DMS 273 (cell line): ENCODE measurements around the gene FBXL7.

Experiments
- DNase-seq: peaks from one replicate; lab custom pipeline; 2025; ENCODE audit not compliant: unreplicated experiment; lab: John Stamatoyannopoulos, UW

Gene FBXL7

DNA sequence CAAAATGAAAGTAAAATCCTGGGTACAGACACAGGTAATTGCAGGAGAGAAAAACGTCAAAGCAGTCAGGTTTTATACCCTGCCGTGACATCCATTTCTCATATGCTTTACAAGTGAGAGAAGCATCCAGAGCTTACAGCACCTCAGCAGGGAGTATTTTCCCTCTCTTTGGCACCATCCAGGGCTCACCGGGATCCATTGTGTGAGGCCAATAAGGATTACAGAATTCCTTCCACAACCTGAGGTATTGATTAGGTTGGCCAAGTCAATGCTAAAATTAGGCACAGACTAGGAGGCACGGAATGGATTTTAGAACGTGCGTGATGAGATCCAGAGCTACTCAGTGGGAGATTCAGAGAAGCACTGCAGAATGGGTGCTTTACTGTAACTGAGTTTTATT lies 296.6 kb downstream of the FBXL7 start:
- no peak for DNase-seq

DNA sequence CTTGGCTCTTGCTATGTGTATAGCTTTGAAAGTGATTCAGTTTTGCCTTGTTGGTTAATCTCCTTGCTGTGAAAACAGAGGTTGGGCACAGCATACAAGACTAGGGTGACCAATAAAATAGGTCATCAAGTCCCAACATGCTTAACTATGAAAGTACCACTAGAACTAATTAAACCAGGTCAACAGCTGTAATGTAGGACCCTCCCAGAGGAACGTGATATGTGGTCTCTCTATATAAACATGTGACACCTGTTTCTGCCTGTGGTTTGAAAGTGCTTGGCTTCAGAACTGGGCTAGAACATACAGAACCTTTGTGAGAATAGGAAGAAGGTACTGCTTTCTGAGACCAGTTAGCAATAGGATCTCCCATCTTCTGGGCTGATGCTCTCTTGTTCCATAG lies 297.1 kb downstream of the FBXL7 start:
- DNase-seq = peak; percentile 46

DNA sequence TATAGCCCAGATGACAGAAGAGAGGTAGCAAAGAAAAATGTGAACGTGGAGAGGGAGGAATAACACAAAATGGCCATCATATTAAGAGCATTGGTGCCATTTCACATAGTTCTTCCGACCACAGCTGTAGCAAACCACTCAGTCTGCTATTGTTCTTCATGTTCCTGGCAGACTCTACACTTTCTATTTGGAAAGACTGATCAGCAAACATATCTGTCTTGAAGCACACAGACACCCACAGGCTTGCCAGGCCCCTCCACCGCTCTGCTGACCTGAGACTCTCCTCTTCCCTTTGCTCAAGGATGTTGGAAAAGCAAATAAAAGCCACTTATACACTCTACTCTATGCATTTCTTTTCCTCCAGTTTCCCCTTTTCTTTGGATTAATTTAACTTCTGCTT lies 298.0 kb downstream of the FBXL7 start:
- no peak for DNase-seq

DNA sequence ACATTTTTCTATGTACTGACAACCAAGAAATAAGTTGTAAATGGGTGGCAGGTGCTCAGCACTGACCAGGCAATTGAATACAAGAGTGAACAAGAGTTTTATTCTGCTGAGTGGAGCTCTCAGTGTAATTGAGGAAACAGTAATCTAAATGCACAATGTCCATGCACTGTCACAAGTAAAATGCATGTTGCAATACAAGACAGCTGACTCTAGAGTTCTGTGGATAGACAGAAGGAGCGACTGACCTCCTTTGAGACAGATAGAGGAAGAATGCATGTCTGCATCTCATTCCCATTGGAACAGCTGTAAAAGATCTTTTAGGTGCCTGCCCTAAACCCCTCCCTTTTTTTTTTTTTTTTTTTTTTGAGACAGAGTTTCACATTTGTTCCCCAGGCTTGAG lies 299.0 kb downstream of the FBXL7 start:
- DNase-seq = no peak

DNA sequence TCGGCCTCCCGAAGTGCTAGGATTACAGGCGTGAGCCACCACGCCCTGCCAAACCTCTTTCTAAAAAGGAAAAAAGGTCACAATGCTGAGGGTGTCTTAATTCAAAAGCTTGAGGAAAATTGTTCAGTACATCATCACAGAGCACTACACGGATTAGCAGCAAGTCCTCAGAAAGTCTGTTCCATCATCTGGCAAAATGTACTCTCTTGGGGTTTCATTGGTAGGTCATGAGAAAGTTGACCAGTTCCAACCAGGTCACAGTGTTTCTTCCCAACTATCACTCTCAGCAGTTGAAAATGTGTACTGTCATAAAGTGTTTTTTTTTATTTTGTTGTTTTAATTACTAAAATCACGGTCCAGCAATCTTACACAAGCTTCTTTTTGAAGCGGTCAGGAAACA lies 299.6 kb downstream of the FBXL7 start:
- no peak for DNase-seq

DNA sequence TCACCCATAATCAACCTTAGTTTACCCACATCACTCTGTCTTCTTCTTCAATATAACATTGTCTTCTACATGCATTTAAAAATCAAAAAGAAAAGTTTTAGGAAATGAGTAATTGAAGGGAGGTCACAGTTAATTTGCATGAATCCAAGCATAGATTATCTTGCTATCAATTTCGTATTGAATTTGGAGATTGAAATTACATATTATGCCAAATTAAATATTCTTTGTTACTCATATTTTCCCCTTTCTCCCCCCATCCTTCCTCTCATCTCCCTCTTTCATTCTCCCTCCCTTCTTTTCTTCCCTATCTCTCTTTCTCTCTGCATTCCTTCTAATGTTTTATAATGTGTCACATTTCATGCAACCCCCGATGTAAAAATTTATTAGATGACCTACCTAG lies 303.3 kb downstream of the FBXL7 start:
- no peak for DNase-seq

DNA sequence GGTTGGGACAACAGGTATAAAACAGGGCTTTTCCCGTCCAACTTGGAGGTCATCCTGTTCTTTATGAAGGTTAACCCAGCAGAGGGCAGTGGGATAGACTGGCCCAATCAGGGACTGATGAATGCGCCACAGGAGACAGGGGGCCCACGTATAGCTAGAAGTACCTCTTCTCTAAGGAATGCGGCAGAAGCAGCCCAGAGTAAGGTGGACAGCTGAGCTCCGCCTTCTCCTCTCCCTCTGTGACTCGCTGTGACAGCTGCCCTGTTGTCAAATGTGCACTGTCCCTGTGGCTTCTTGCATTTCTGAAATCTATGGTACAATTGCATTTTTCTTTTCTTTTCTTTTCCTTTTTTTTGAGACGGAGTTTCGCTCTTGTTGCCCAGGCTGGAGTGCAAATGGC lies 306.6 kb downstream of the FBXL7 start:
- no peak for DNase-seq

DNA sequence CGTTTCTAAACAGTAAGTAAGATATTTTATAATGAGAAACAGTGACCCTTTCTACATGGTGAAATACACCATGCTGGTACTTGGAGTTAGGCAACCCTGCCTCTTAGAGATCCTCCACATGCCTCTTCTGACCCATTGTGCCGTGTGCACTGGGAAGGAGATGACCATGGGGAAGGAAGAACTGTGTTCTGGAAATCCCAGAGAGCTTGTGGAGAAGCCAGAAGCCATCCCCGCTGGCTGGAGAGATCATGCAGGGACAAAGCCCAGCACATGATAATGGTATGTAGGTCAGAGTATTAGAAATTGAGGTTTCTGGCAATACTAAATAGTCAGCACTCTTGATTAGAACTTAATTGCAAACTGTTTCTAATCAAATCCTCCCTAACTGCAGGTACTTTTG lies 307.3 kb downstream of the FBXL7 start:
- no peak for DNase-seq

GRCh38 chr5:15807871-15808270 lies 307.9 kb downstream of the FBXL7 start:
- DNase-seq = peak; percentile 80

GRCh38 chr5:15808577-15808976 lies 308.6 kb downstream of the FBXL7 start:
- DNase-seq = no peak

DNA sequence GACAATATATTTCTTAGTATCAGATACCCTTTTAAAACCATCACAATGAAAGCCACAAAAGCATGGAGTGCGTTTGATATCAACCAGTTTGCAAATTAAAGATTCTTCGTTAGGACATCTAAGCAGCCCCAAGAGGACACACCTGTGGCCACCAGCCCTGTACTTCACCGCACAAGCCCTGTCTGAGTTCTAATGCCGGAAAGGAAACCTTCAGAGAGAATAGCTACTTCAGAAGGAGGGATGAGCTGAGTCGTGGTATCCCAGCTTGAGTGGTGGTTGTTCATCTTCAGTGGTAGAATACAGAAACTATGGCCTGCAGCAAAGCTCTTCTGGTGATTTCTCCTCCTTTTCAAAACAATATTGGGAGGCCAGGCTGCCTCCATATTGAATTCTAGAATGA lies 319.6 kb downstream of the FBXL7 start:
- DNase-seq = no peak

GRCh38 chr5:15821506-15821905 lies 321.5 kb downstream of the FBXL7 start:
- no peak for DNase-seq

DNA sequence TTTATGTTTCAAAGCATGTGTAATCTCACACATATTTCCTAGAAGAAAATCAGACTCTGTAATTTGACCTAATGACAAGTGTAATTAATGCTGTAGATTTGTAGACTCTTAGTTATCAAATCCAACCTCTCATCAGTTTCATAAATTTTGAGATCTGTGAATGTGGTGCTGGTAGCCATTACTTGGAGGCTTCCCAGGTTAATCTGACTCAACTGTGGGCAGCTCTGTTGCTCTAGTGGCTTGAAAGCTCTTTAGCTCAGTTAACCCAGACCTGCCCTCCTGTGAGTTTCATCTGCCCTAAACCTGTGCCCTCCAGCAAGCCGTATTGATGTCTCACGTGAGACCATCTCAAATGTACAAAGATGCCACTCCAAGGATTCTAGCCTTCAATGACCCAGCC lies 323.4 kb downstream of the FBXL7 start:
- no peak for DNase-seq

- DNase-seq = peak; percentile 34
These were observed 327.8 kb downstream of the FBXL7 start for GRCh38 chr5:15827741-15828140.

DNA sequence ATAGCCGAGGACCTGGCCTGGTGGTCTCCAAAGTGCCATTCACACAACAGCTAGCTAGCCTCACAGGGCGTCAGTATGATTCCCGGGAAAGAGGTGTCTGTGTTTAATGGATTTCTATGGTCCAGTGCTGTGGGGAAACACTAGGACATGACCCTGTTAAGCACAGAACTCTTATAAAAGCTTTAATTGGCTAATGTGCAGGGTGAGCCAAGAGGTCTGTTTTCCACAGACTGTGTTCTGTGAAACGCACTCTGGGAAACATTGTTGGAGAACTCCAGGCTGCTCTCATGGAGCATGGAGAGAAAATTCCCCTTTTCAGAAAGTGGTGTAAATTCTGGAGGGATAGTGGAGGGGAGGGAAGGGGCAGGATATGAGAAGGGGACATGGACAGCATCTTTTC lies 331.4 kb downstream of the FBXL7 start:
- no peak for DNase-seq

DNA sequence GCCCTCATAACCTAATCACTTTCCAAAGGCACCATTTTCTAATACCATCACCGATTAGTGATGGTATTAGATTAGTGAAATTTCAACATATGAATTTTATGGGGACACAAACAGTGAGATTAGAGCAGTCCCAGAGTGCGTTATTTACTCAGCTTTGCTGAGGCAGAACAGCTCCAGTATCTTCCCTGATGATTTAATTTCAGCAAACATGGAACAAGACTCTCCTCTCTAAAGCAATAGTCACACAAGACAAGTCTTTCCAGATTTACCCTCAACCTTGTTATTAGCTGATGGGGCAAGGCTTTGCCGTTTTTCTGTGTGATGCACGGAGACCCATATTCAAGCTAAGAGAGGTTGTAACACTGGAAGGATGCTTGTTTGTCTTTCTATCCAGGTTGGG lies 333.4 kb downstream of the FBXL7 start:
- no peak for DNase-seq

DNA sequence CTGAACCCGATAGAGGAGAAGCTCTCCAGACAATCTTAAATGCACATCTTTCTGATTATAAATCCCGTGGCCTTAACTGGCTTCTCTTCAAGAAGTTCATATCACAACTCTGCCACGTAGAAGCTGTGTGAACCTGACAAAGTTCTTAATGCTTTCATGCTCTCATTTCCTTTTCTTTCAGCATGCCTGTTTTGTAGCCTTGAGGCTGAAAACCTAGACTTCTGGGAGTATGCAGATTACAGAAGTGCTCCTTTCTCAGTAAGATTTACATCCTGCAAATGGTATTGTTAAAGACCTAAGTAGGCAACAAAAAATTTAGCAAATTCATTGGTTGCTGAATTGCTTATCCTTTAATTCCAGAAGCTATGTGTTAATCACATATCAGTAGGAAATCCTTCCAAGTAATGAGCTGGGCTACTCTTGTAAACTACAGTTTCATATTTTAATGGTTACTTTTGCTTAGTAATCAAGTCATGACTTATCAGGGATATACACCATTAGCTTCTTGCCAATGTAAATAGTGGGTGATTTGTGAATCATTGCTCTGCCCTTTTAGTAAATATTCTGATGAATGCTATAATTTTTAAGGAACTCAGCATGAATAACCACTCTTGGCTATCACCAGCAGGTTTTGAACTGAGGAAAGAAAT lies 334.7 kb downstream of the FBXL7 start:
- DNase-seq = no peak

DNA sequence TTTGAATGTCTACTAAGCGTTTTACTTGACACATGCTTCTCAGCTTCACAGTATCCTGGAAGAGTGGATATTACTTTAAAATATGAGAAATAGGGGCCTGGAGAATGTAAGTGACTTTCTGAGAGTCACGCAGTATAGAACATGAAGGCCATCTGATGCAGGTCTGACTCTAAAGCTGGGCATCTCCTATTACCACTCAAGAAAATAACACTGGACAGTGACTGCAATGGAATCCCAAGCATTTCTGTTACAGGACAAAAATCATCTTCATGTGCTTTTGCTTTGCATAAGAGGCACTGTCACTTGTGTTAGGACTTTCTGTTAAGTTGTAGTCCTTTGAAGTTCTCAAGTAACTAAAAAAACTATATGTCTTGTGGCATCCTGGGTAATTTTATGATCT lies 335.5 kb downstream of the FBXL7 start:
- no peak for DNase-seq

DNA sequence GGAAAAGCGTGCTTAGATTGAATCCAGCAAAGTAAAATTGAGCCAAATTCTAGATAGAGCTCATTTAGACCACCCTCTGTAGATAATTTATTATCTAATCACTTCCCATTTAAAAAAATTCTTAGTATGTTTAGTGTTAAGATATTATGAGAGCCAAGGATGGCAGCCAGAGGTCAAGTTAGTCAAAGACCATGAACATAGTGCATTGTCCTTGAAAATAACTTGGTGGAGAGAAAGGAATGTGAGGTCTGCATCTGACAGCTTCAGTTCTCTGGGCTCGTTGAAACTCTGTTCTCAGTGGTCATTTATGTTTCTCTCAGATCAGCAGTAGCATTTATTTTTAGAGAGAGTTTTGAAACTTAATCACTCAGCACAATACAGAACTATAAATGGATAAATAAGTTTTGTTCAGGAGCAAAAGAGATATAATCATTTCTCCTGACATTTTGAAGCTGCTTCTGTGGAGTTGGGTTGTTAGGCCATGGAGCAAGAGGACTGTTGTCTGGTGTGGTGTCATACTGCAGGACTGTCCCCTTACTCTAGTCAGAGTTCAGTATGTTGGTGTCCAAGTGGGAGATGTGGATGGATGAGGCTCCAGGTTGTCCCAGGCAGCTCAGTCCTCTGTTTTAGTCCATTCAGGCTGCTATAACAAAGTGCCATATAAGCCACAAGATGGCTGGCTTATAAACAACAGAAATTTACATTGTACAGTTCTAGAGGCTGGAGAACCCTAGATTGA lies 337.7 kb downstream of the FBXL7 start:
- no peak for DNase-seq

GRCh38 chr5:15844253-15844652 lies 344.3 kb downstream of the FBXL7 start:
- DNase-seq = no peak

DNA sequence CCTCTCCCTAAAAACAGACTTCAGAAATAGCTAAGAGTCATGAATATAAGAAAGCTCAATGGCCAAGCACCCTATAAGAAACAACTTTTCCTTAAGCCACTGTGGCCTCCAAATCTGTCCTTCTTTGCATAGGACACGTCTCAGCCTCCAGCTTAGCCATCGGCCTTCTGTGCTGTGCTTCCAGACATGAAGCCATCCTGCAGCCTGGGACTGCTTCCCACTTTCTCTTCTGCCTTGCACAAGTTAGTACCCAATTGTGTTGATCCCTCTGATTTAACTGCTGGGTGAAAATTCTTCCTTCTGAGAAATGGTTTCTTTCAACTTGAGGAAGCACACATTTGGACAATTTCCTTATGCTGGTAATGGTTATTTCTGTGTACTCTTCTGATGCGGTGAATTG lies 344.9 kb downstream of the FBXL7 start:
- DNase-seq = no peak

DNA sequence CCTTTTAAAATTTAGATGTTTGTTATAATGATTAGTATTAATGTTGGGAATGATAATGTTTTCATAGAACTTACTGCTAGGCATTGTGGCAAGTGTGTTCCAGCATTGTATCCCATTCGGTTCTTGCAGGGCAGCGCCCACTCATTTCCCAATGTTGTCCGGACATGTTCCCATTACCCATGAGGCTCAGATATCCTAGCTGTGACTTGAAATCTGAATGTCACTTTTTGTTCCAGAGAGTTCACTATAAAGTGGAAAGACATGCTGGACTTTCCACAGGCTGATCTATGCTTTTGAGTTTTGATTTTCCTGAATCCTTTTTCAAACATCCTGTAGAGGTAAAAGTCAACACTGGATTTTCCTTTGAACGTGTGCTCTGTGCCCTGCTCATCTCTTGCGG lies 350.6 kb downstream of the FBXL7 start:
- DNase-seq = no peak

- no peak for DNase-seq
These were observed 351.0 kb downstream of the FBXL7 start for GRCh38 chr5:15850939-15851341.
